Activated CD8-positive, alpha-beta T cell treated with anti-CD3 and anti-CD28 coated beads for 36 hours (primary cell): ENCODE results near the gene HPRT1. TPM values are rescaled to one million over a fixed set of nuclear protein-coding genes. Genes with fewer than 3 reads are reported as not detected.

Experiments
- ATAC-seq: fragments of 200-7000 bp; cut with Tn5 transposase; one replicate; pipeline ENCODE4 v1.10.0; 2021; ENCODE audit warnings: mild to moderate bottlenecking, moderate library complexity
- CTCF ChIA-PET: fragments of 350-600 bp; sonication (Branson Sonifier 250); formaldehyde crosslinking; loops from one replicate; lab custom pipeline; 2021; ENCODE audit warnings: antibody characterized with exemption; lab: Charles Lee
- POLR2A ChIA-PET: fragments of 350-600 bp; sonication (Branson Sonifier 250); formaldehyde crosslinking; loops from one replicate; lab custom pipeline; 2021; ENCODE audit warnings: antibody characterized with exemption; lab: Charles Lee
- DNase-seq: peaks from one replicate; pipeline ENCODE4 v3.0.0-alpha.2; 2020
- H3K27ac Mint-ChIP-seq: one replicate; pipeline ENCODE4 v1.8.0; 2021; ENCODE audit warnings: mild to moderate bottlenecking, mixed read lengths
- H3K27me3 Mint-ChIP-seq: one replicate; pipeline ENCODE4 v1.8.0; 2021; ENCODE audit warnings: mixed read lengths
- H3K36me3 Mint-ChIP-seq: one replicate; pipeline ENCODE4 v1.8.0; 2021; ENCODE audit warnings: low read depth, mixed read lengths
- H3K4me1 Mint-ChIP-seq: one replicate; pipeline ENCODE4 v1.8.0; 2021; ENCODE audit warnings: low read depth, mixed read lengths
- H3K4me3 Mint-ChIP-seq: one replicate; pipeline ENCODE4 v1.8.0; 2021; ENCODE audit warnings: mild to moderate bottlenecking, moderate library complexity, mixed read lengths
- H3K9me3 Mint-ChIP-seq: one replicate; pipeline ENCODE4 v1.8.0; 2021; ENCODE audit warnings: mixed read lengths
- CTCF ChIP-seq: fragments of 200-600 bp; IDR thresholded peaks from one replicate; pipeline ENCODE4 v1.8.0; 2022; ENCODE audit warnings: antibody characterized with exemption, mild to moderate bottlenecking
- intact Hi-C: fragments of 100-400 bp; cut with micrococcal nuclease; formaldehyde crosslinking; loops from one replicate; pipeline ENCODE4 v1.10.0; 2022
- total RNA-seq, 2 experiments: library from RNA; stranded (reverse); gene quantifications; one replicate each; pipeline ENCODE4 v1.2.3, GENCODE V29; 2021

HPRT1 gene
- total RNA-seq, 2 experiments from 2014 or later: 118 to 120 TPM

DNA sequence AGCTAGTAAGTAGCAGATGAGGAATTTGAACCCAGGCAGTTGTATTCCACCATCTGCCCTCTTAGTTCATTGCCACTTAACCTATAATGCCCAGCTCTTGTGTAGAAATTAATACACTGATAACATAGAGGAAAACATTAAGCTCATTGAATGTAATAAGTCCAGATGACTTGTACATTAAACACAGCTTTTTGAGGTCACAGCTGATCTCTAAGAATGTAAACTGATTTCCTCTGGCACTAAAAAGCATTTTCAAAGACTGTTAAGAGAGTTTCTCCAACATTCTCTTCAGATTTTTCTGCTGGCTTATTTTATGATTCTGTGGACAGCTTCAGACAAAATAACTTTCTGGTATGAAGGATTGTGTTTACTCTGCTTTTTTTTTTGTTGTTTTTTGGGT is 42.7 kb downstream of the HPRT1 start:
- ChIA-PET POLR2A (no interaction called here), CTCF (interaction anchor here (0.6 kb wide), 1 partner anchor 278 kb away, joined by 3 read pairs; no protein-coding TSS in a partner anchor)
- no peak for TF ChIP-seq CTCF
- Mint-ChIP-seq H3K4me3 (no peak overlapping the region), H3K27me3 (no peaks in the 10 kb centered on the region), H3K4me1 (no peaks in the 10 kb centered on the region), H3K36me3 (peaks cover 27% of the 10 kb centered on the region), H3K27ac (no peak overlapping the region), H3K9me3 (no peaks in the 10 kb centered on the region)
- ATAC-seq (no peak), DNase-seq (no peak)
- intact Hi-C loops: no loop called here

DNA sequence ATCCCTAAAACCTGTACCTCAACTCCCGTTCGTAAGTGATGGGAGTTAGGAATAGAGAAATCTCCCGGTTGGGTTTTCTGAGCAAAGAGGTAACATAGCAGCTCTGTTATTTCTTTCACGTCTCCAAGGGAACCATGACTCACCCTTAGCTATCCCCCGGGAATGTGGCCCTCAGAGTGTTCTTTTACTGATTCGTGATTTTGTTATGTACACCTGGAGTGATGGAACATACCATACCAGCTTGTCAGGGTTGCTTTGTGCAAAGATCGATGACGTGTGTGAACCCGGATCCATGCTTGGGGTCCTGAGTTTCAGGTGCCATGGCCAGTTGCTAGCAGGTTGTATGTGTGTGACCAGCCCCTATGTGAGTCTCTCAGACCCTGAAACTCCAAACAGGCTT is 52.6 kb downstream of the HPRT1 start:
- Mint-ChIP-seq H3K4me3 (no peak overlapping the region), H3K27me3 (no peaks in the 10 kb centered on the region), H3K9me3 (no peaks in the 10 kb centered on the region), H3K4me1 (no peaks in the 10 kb centered on the region), H3K36me3 (peaks cover 12% of the 10 kb centered on the region), H3K27ac (no peak overlapping the region)
- DNase-seq (no peak), ATAC-seq (no peak)
- CTCF ChIA-PET: no interaction called here
- no peak for TF ChIP-seq CTCF
- POLR2A ChIA-PET: no interaction called here
- intact Hi-C loops: no loop called here

DNA sequence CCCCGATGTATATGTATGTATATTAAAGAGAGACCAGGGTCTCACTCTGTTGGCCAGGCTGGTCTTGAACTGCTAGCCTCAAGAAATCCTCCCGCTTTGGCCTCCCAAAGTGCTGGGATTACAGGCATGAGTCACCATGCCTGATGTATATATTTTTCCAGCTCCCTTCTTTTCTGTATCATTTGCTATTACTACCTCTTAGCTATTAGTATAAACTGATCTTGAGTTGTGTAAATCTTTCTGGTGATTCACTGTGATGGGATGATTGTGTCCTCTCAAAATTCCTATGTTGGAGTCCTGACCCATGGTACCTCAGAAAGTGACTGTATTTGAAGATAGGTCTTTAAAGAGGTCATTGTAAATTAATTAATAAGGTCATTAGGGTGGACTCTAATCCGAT is 53.1 kb downstream of the HPRT1 start:
- DNase-seq: no peak
- H3K27ac Mint-ChIP-seq: no peak overlapping the region
- H3K36me3 Mint-ChIP-seq: peaks cover 12% of the 10 kb centered on the region
- no peak for TF ChIP-seq CTCF
- intact Hi-C loops: no loop called here
- H3K4me3 Mint-ChIP-seq: no peak overlapping the region
- ATAC-seq: no peak
- POLR2A ChIA-PET: no interaction called here
- CTCF ChIA-PET: no interaction called here
- H3K4me1 Mint-ChIP-seq: no peaks in the 10 kb centered on the region
- no peaks in the 10 kb centered on the region for H3K9me3 Mint-ChIP-seq
- no peaks in the 10 kb centered on the region for H3K27me3 Mint-ChIP-seq

DNA sequence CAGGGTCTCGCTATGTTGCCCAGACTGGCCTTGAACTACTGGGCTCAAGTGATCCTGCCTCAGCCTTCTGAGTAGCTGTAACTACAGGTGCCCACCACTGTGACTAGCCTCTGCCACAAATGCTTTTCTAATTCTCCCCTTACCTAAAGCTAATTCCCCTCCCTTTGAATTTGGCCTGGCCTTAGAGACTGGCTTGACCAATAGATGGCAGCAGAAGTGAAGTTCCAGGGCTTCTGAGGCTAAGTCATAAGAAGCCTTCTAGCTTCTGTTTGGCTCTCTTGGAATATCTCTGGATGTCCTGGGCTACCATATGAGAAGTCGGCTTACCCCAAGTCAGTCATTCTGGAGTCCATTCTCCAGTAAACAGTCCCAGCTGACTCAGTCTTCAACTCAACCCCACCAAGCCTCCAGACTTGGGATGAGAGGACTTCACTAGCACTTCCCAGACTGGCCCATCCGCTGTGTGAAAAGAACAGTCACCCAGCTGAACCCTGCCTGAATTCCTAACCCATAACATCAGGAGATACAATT is 61.0 kb downstream of the HPRT1 start:
- DNase-seq (no peak), ATAC-seq (no peak)
- intact Hi-C loops: loop anchor here (10.0 kb wide), 1 partner anchor 234 kb away; no protein-coding TSS in a partner anchor
- POLR2A ChIA-PET: no interaction called here
- no peaks in the 10 kb centered on the region for H3K27me3 Mint-ChIP-seq
- TF ChIP-seq CTCF: no peak
- no peak overlapping the region for H3K4me3 Mint-ChIP-seq
- H3K4me1 Mint-ChIP-seq: peaks cover 6% of the 10 kb centered on the region
- H3K36me3 Mint-ChIP-seq: peaks cover 12% of the 10 kb centered on the region
- H3K27ac Mint-ChIP-seq: no peak overlapping the region
- CTCF ChIA-PET: interaction anchor here (1.1 kb wide), 1 partner anchor 243 kb away, joined by 3 read pairs; no protein-coding TSS in a partner anchor
- no peaks in the 10 kb centered on the region for H3K9me3 Mint-ChIP-seq

- Mint-ChIP-seq H3K27me3 (no peaks in the 10 kb centered on the region), H3K27ac (no peak overlapping the region), H3K36me3 (peaks cover 10% of the 10 kb centered on the region), H3K9me3 (no peaks in the 10 kb centered on the region), H3K4me3 (no peak overlapping the region), H3K4me1 (peaks cover 6% of the 10 kb centered on the region)
- intact Hi-C loops: loop anchor here (10.0 kb wide), 1 partner anchor 231 kb away; no protein-coding TSS in a partner anchor
- no peak for DNase-seq
- CTCF ChIA-PET: no interaction called here
- no peak for ATAC-seq
- no peak for TF ChIP-seq CTCF
- POLR2A ChIA-PET: no interaction called here
These were observed 64.2 kb downstream of the HPRT1 start for GRCh38 chrX:134524181-134524580.
